ENCODE measurements around the gene KDM3B.
A peak's percentile ranks its signal among the peaks of the same experiment; 100 is the strongest.

Gene KDM3B

GRCh38 chr5:138354387-138354786 is 1.9 kb downstream of the KDM3B start:
- Histone ChIP-seq H3K9ac (ENCODE audit: low read length) (no peak overlapping the region), H3K27ac (ENCODE audit: low read depth, low read length) (peak overlapping the region; percentile 91), H3K27me3 (ENCODE audit: control insufficient read depth, insufficient read depth, low read length) (no peaks in the 10 kb centered on the region), H3K4me3 (ENCODE audit: low read length) (peak overlapping the region; percentile 91), H3K36me3 (ENCODE audit: control insufficient read depth, insufficient read depth, low read length) (no peaks in the 10 kb centered on the region), H3K4me1 (ENCODE audit: control insufficient read depth, insufficient read depth, low read length) (peaks cover 13% of the 10 kb centered on the region)

GRCh38 chr5:138354926-138355378 is 2.5 kb downstream of the KDM3B start:
- Histone ChIP-seq H3K27me3 (ENCODE audit: control insufficient read depth, insufficient read depth, low read length) (no peaks in the 10 kb centered on the region), H3K9ac (ENCODE audit: low read length) (no peak overlapping the region), H3K4me1 (ENCODE audit: control insufficient read depth, insufficient read depth, low read length) (peaks cover 13% of the 10 kb centered on the region), H3K36me3 (ENCODE audit: control insufficient read depth, insufficient read depth, low read length) (no peaks in the 10 kb centered on the region), H3K4me3 (ENCODE audit: low read length) (no peak overlapping the region), H3K27ac (ENCODE audit: low read depth, low read length) (no peak overlapping the region)

DNA sequence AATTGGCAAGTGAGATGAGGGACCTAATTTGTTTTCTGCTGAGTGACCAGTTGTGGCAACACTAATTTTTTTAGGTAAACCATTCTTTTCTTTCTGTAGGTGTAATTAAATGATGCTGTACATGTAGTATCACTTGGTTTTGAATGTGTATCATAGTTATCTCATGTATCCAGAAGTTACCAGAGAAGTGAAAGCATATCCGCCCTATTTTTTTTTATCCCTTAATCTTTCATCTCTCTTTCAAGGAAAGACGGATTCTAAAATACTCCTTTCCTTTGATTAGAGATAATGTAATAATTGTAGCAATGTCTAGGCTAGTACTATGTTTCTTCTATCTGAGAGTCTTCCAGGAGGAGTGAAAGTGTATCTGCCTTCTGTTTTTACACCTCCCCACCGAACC is 7.1 kb downstream of the KDM3B start:
- Histone ChIP-seq H3K36me3 (ENCODE audit: control insufficient read depth, insufficient read depth, low read length) (no peaks in the 10 kb centered on the region), H3K27ac (ENCODE audit: low read depth, low read length) (no peak overlapping the region), H3K4me3 (ENCODE audit: low read length) (no peak overlapping the region), H3K27me3 (ENCODE audit: control insufficient read depth, insufficient read depth, low read length) (no peaks in the 10 kb centered on the region), H3K9ac (ENCODE audit: low read length) (no peak overlapping the region), H3K4me1 (ENCODE audit: control insufficient read depth, insufficient read depth, low read length) (peaks cover 6% of the 10 kb centered on the region)

DNA sequence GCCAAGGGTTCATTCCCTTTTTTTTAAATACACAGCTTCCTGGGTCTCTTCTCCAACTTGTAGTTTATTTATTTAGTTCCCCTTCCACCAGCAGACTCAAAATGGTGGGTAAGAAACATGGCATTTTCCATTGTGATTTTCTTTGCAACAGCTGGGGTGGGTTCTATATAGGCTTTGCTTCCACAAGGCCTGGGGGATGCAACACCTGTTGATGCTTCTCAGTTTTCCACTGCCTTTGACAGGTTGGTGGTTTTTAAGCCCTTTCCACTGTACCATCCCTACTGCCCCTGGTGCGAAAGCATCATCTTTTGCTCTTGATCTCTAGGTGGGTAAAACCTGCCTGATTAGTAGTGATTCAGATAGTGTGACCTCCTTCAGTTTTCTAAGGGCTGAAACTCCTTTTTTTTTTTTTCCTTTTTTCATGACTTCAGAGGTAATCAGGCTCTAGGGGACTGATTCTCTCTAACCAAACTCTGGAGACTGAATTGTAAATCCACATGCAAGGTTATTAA is 8.5 kb downstream of the KDM3B start:
- Histone ChIP-seq H3K9ac (ENCODE audit: low read length) (no peak overlapping the region), H3K27me3 (ENCODE audit: control insufficient read depth, insufficient read depth, low read length) (no peaks in the 10 kb centered on the region), H3K36me3 (ENCODE audit: control insufficient read depth, insufficient read depth, low read length) (no peaks in the 10 kb centered on the region), H3K27ac (ENCODE audit: low read depth, low read length) (no peak overlapping the region), H3K4me3 (ENCODE audit: low read length) (no peak overlapping the region), H3K4me1 (ENCODE audit: control insufficient read depth, insufficient read depth, low read length) (peaks cover 4% of the 10 kb centered on the region)

DNA sequence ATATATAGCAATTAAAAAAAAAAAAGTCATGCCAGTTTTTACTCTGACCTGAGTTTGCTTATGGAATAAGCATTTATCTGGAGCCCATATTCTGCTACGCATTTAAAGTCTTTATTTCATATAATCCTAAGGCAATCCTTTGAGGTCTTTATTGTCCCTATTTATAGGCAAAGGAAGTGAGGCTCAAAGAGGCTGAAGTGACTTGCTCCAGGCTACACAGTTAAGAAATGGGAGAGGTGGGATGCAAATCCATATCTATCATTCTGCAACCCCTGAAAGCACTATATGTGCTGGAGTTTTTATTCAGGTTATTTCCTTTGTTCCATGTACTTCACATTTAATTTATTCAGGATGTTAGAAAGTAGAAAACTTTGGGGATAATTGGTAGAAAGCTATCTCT is 12.1 kb downstream of the KDM3B start:
- Histone ChIP-seq H3K27ac (ENCODE audit: low read depth, low read length) (no peak overlapping the region), H3K4me3 (ENCODE audit: low read length) (no peak overlapping the region), H3K9ac (ENCODE audit: low read length) (no peak overlapping the region), H3K4me1 (ENCODE audit: control insufficient read depth, insufficient read depth, low read length) (peaks cover 4% of the 10 kb centered on the region), H3K27me3 (ENCODE audit: control insufficient read depth, insufficient read depth, low read length) (no peaks in the 10 kb centered on the region), H3K36me3 (ENCODE audit: control insufficient read depth, insufficient read depth, low read length) (no peaks in the 10 kb centered on the region)

DNA sequence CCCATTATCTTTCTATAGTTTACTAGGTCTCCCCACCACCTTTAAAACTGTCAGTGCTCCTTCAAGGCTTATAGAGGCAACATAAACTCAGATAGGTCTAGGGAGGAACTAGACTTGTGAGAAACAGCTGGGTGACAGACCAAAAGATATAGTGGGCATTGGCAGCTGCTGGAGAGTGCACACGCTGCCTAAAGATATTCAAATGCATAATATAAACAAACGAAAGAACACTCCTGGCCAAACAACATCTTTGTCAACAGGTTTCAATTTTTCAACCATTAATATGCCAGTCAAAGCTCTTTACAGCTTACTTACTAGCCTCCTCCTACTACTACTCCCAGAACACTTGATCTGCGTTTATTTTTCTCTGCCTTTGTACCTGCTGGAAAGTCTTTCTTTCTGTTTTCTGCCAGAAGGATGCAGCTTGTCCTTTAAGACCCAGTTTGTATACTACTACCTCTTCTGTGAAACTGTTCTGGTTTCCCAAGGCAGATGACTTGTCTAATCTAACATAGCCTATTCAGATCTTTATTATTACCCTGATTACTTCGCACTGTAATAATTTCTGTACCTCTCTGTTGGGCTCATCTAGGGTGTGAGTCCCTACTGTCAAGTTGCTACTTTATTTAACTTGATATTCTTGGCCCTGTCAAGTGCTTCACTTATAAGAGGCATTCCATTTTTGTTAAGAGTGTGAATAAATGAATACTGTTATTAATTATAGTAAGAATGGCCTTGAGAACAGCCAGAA is 14.3 kb downstream of the KDM3B start:
- Histone ChIP-seq H3K4me1 (ENCODE audit: control insufficient read depth, insufficient read depth, low read length) (peaks cover 4% of the 10 kb centered on the region), H3K4me3 (ENCODE audit: low read length) (no peak overlapping the region), H3K27ac (ENCODE audit: low read depth, low read length) (no peak overlapping the region), H3K36me3 (ENCODE audit: control insufficient read depth, insufficient read depth, low read length) (no peaks in the 10 kb centered on the region), H3K9ac (ENCODE audit: low read length) (no peak overlapping the region), H3K27me3 (ENCODE audit: control insufficient read depth, insufficient read depth, low read length) (no peaks in the 10 kb centered on the region)

DNA sequence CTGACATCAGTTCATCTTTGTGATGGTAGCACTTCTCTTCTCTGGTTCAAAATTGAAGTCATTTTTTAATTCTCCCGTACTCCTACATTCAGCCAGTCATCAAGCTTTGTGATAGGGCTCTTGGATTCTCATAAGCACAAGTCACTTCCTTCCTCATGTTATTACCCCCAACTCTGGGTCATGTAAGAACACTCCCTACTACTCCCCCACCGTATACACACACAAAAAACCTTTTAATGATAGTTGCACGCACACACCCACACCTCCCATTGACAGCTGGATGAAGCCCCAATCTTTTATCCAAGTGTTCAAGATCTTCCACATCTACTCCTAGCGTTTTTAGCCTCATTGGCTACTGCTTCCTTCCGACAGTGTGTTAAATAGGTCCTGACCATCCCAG is 16.8 kb downstream of the KDM3B start:
- H3K4me3 ChIP-seq (ENCODE audit: low read length): no peak overlapping the region
- H3K36me3 ChIP-seq (ENCODE audit: control insufficient read depth, insufficient read depth, low read length): peaks cover 5% of the 10 kb centered on the region
- H3K27ac ChIP-seq (ENCODE audit: low read depth, low read length): no peak overlapping the region
- peaks cover 4% of the 10 kb centered on the region for H3K4me1 ChIP-seq (ENCODE audit: control insufficient read depth, insufficient read depth, low read length)
- no peaks in the 10 kb centered on the region for H3K27me3 ChIP-seq (ENCODE audit: control insufficient read depth, insufficient read depth, low read length)
- H3K9ac ChIP-seq (ENCODE audit: low read length): no peak overlapping the region

DNA sequence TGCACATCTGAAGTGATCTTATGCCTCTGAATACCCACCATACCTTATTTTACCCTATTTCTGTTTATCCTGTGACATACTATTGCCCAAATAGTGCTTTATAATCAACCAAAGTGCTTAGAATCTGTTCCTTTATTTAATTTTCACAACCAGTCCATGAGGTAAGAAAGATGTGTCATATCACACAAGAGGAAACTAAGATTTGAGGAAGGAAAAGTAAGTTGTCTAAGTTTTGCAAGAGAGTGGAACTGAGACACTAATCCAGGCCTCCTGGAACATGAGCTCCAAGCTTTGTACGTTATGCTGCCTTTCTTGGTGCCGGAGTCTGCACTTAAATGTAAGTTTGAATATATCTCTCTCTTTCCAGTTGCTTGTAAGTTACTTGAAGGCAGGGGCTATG is 17.2 kb downstream of the KDM3B start:
- no peak overlapping the region for H3K4me3 ChIP-seq (ENCODE audit: low read length)
- H3K4me1 ChIP-seq (ENCODE audit: control insufficient read depth, insufficient read depth, low read length): peaks cover 4% of the 10 kb centered on the region
- H3K27me3 ChIP-seq (ENCODE audit: control insufficient read depth, insufficient read depth, low read length): no peaks in the 10 kb centered on the region
- H3K27ac ChIP-seq (ENCODE audit: low read depth, low read length): no peak overlapping the region
- H3K9ac ChIP-seq (ENCODE audit: low read length): no peak overlapping the region
- H3K36me3 ChIP-seq (ENCODE audit: control insufficient read depth, insufficient read depth, low read length): peaks cover 5% of the 10 kb centered on the region

- H3K4me1 ChIP-seq (ENCODE audit: control insufficient read depth, insufficient read depth, low read length): peaks cover 4% of the 10 kb centered on the region
- H3K27me3 ChIP-seq (ENCODE audit: control insufficient read depth, insufficient read depth, low read length): no peaks in the 10 kb centered on the region
- no peak overlapping the region for H3K27ac ChIP-seq (ENCODE audit: low read depth, low read length)
Observed at GRCh38 chr5:138370537-138370936, 18.1 kb downstream of the KDM3B start.

GRCh38 chr5:138371454-138371853 is 19.0 kb downstream of the KDM3B start:
- Histone ChIP-seq H3K36me3 (ENCODE audit: control insufficient read depth, insufficient read depth, low read length) (peaks cover 10% of the 10 kb centered on the region), H3K4me3 (ENCODE audit: low read length) (no peak overlapping the region), H3K9ac (ENCODE audit: low read length) (no peak overlapping the region), H3K27me3 (ENCODE audit: control insufficient read depth, insufficient read depth, low read length) (no peaks in the 10 kb centered on the region), H3K27ac (ENCODE audit: low read depth, low read length) (no peak overlapping the region), H3K4me1 (ENCODE audit: control insufficient read depth, insufficient read depth, low read length) (peaks cover 4% of the 10 kb centered on the region)

More at GRCh38 chr5:138370537-138370936, 18.1 kb downstream of the KDM3B start:
- no peak overlapping the region for H3K9ac ChIP-seq (ENCODE audit: low read length)
- H3K36me3 ChIP-seq (ENCODE audit: control insufficient read depth, insufficient read depth, low read length): peaks cover 5% of the 10 kb centered on the region
- no peak overlapping the region for H3K4me3 ChIP-seq (ENCODE audit: low read length)

DNA sequence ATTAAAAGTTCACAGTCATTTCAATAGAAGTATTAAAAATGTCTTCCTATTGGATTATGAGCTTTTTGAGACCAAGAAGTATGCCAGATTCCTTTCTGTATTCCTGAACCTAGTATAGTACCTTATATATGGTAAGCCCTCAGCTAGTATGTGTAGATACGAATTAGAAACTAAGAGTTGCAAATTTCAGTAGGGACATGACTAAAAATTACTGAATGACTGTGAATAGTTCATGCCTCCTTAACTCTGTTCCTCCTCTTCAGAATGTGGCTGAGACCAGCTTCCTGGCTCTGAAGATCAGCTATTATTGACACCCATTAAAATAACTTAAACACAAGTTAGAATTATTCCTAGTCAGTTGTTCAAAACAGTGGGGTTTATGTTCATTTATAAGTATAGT is 19.7 kb downstream of the KDM3B start:
- no peak overlapping the region for H3K27ac ChIP-seq (ENCODE audit: low read depth, low read length)
- H3K27me3 ChIP-seq (ENCODE audit: control insufficient read depth, insufficient read depth, low read length): no peaks in the 10 kb centered on the region
- H3K4me3 ChIP-seq (ENCODE audit: low read length): no peak overlapping the region
- no peaks in the 10 kb centered on the region for H3K4me1 ChIP-seq (ENCODE audit: control insufficient read depth, insufficient read depth, low read length)
- peaks cover 10% of the 10 kb centered on the region for H3K36me3 ChIP-seq (ENCODE audit: control insufficient read depth, insufficient read depth, low read length)
- no peak overlapping the region for H3K9ac ChIP-seq (ENCODE audit: low read length)

GRCh38 chr5:138372653-138373052 is 20.2 kb downstream of the KDM3B start:
- Histone ChIP-seq H3K27ac (ENCODE audit: low read depth, low read length) (no peak overlapping the region), H3K9ac (ENCODE audit: low read length) (no peak overlapping the region), H3K4me3 (ENCODE audit: low read length) (no peak overlapping the region), H3K27me3 (ENCODE audit: control insufficient read depth, insufficient read depth, low read length) (no peaks in the 10 kb centered on the region), H3K4me1 (ENCODE audit: control insufficient read depth, insufficient read depth, low read length) (no peaks in the 10 kb centered on the region), H3K36me3 (ENCODE audit: control insufficient read depth, insufficient read depth, low read length) (peaks cover 11% of the 10 kb centered on the region)

- no peak overlapping the region for H3K4me3 ChIP-seq (ENCODE audit: low read length)
- H3K36me3 ChIP-seq (ENCODE audit: control insufficient read depth, insufficient read depth, low read length): peaks cover 28% of the 10 kb centered on the region
- H3K9ac ChIP-seq (ENCODE audit: low read length): no peak overlapping the region
- no peaks in the 10 kb centered on the region for H3K4me1 ChIP-seq (ENCODE audit: control insufficient read depth, insufficient read depth, low read length)
- no peaks in the 10 kb centered on the region for H3K27me3 ChIP-seq (ENCODE audit: control insufficient read depth, insufficient read depth, low read length)
- H3K27ac ChIP-seq (ENCODE audit: low read depth, low read length): no peak overlapping the region
Observed at GRCh38 chr5:138382347-138382746, 29.9 kb downstream of the KDM3B start.

All from rectal smooth muscle tissue (tissue), 1 donor.